ENCODE data around the gene PPCDC.

Gene PPCDC

GRCh38 chr15:75065851-75066509 is 42.6 kb downstream of the PPCDC start:
- TF ChIP-seq CTCF (IDR thresholded peaks at IDR 0.05; ENCODE audit: extremely low read depth, insufficient read depth, missing control alignments), result no peak
- in situ Hi-C loops (cut with MboI; ENCODE audit: low pct_unique_long_range_greater_than_20kb, low sequenced_read_pairs, unreplicated experiment), result no loop called here

GRCh38 chr15:75067123-75067830 is 43.9 kb downstream of the PPCDC start:
- TF ChIP-seq CTCF (IDR thresholded peaks at IDR 0.05; ENCODE audit: extremely low read depth, insufficient read depth, missing control alignments), result no peak
- DNase-seq (ENCODE audit: low spot score), result no peak
- in situ Hi-C loops (cut with MboI; ENCODE audit: low pct_unique_long_range_greater_than_20kb, low sequenced_read_pairs, unreplicated experiment), result no loop called here

More at GRCh38 chr15:75065851-75066509, 42.6 kb downstream of the PPCDC start:
- DNase-seq (ENCODE audit: low spot score), result no peak

- TF ChIP-seq CTCF (IDR thresholded peaks at IDR 0.05; ENCODE audit: extremely low read depth, insufficient read depth, missing control alignments), result no peak
- no peak for DNase-seq (ENCODE audit: low spot score)
- in situ Hi-C loops (cut with MboI; ENCODE audit: low pct_unique_long_range_greater_than_20kb, low sequenced_read_pairs, unreplicated experiment), result no loop called here
Measured at GRCh38 chr15:75068748-75069147, 45.4 kb downstream of the PPCDC start.

GRCh38 chr15:75069301-75069925 is 46.0 kb downstream of the PPCDC start:
- DNase-seq (ENCODE audit: low spot score), result peak; percentile 69
- in situ Hi-C loops (cut with MboI; ENCODE audit: low pct_unique_long_range_greater_than_20kb, low sequenced_read_pairs, unreplicated experiment), result no loop called here
- no peak for TF ChIP-seq CTCF (IDR thresholded peaks at IDR 0.05; ENCODE audit: extremely low read depth, insufficient read depth, missing control alignments)

- TF ChIP-seq CTCF (IDR thresholded peaks at IDR 0.05; ENCODE audit: extremely low read depth, insufficient read depth, missing control alignments), result no peak
- no peak for DNase-seq (ENCODE audit: low spot score)
- in situ Hi-C loops (cut with MboI; ENCODE audit: low pct_unique_long_range_greater_than_20kb, low sequenced_read_pairs, unreplicated experiment), result no loop called here
Measured at GRCh38 chr15:75070674-75071073, 47.3 kb downstream of the PPCDC start.

GRCh38 chr15:75073197-75073596 is 49.8 kb downstream of the PPCDC start:
- no peak for TF ChIP-seq CTCF (IDR thresholded peaks at IDR 0.05; ENCODE audit: extremely low read depth, insufficient read depth, missing control alignments)
- in situ Hi-C loops (cut with MboI; ENCODE audit: low pct_unique_long_range_greater_than_20kb, low sequenced_read_pairs, unreplicated experiment), result no loop called here
- DNase-seq (ENCODE audit: low spot score), result no peak
